ENCODE measurements around the gene C4BPB. TPM values are rescaled to one million over a fixed set of nuclear protein-coding genes. Genes with fewer than 3 reads are reported as not detected.

C4BPB gene
- polyA plus RNA-seq, 1 donor (not counting 4 experiments of a cell fraction or from before 2014, with no cell fraction given): not detected

DNA sequence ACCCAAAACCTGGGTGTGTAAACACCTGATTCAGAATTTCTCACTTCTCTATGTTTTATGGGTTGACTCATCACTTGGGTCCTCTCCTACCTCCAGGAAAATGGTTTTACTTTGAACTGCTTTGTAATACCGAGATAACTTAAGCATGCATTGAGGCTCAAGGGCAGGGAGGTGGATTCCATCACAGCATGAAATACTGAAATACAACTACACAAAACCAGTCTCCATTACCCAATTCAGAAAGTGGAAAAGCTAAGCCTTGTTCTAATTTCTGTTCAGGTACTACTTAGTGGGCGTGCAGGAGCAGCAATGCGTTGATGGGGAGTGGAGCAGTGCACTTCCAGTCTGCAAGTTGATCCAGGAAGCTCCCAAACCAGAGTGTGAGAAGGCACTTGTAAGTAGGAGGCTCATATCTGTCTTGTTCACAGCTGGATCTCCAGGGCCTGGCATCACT, 9.2 kb downstream of the C4BPB start:
- H3K4me1 ChIP-seq (ENCODE audit: control insufficient read depth, extremely low read depth, insufficient read depth, low read length): no peaks in the 10 kb centered on the region
- no peaks in the 10 kb centered on the region for H4K20me1 ChIP-seq (ENCODE audit: control insufficient read depth, extremely low read depth, insufficient read depth, low read length)
- no peak overlapping the region for H2AFZ ChIP-seq (ENCODE audit: control insufficient read depth, low read length)
- no peaks in the 10 kb centered on the region for H3K9me3 ChIP-seq (ENCODE audit: control insufficient read depth, low read depth, low read length)
- H3K9me1 ChIP-seq (ENCODE audit: control insufficient read depth, extremely low read depth, insufficient read depth, low read length): no peaks in the 10 kb centered on the region
- H3K36me3 ChIP-seq (ENCODE audit: control insufficient read depth in 2 of 2, extremely low read depth in 1 of 2, insufficient read depth in 2 of 2, low read length in 2 of 2): no peaks in the 10 kb centered on the region
- H3K4me2 ChIP-seq (ENCODE audit: control insufficient read depth, extremely low read depth, insufficient read depth, low read depth, low read length): no peak overlapping the region
- TF ChIP-seq EZH2 (IDR thresholded peaks at IDR 0.05; ENCODE audit: low read length): no peak
- TF ChIP-seq, protein P1, sequence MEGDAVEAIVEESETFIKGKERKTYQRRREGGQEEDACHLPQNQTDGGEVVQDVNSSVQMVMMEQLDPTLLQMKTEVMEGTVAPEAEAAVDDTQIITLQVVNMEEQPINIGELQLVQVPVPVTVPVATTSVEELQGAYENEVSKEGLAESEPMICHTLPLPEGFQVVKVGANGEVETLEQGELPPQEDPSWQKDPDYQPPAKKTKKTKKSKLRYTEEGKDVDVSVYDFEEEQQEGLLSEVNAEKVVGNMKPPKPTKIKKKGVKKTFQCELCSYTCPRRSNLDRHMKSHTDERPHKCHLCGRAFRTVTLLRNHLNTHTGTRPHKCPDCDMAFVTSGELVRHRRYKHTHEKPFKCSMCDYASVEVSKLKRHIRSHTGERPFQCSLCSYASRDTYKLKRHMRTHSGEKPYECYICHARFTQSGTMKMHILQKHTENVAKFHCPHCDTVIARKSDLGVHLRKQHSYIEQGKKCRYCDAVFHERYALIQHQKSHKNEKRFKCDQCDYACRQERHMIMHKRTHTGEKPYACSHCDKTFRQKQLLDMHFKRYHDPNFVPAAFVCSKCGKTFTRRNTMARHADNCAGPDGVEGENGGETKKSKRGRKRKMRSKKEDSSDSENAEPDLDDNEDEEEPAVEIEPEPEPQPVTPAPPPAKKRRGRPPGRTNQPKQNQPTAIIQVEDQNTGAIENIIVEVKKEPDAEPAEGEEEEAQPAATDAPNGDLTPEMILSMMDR (optimal IDR thresholded peaks at IDR 0.05 in 1 of 3, IDR thresholded peaks at IDR 0.05 in 1 of 3, conservative IDR thresholded peaks at IDR 0.05 in 1 of 3; ENCODE audit: extremely low read depth in 1 of 3, insufficient read depth in 2 of 3, low read length in 3 of 3): no peak
- no peaks in the 10 kb centered on the region for H3K79me2 ChIP-seq (ENCODE audit: control insufficient read depth, insufficient read depth, low read length)
- H3K27me3 ChIP-seq (ENCODE audit: control insufficient read depth, extremely low read depth, insufficient read depth, low read length): peaks cover 3% of the 10 kb centered on the region
- no peak overlapping the region for H3K9ac ChIP-seq (ENCODE audit: control insufficient read depth, extremely low read depth, insufficient read depth, low read length)
- H3K27ac ChIP-seq (ENCODE audit: control insufficient read depth, insufficient read depth, low read length): no peak overlapping the region
- DNase-seq (ENCODE audit: low read depth, low spot score) (no peak), FAIRE-seq (no peak)
- H3K4me3 ChIP-seq (ENCODE audit: control insufficient read depth in 2 of 3, extremely low read depth in 1 of 3, insufficient read depth in 2 of 3, low read depth in 1 of 3, low read length in 3 of 3): no peak overlapping the region
- dilution Hi-C loops (cut with MboI; ENCODE audit: extremely low pct_ligation_motif_present, low sequenced_read_pairs): no loop called here

GRCh38 chr1:207101720-207102119, 13.1 kb downstream of the C4BPB start:
- no peaks in the 10 kb centered on the region for H4K20me1 ChIP-seq (ENCODE audit: control insufficient read depth, extremely low read depth, insufficient read depth, low read length)
- no peak overlapping the region for H3K4me3 ChIP-seq (ENCODE audit: control insufficient read depth in 2 of 3, extremely low read depth in 1 of 3, insufficient read depth in 2 of 3, low read depth in 1 of 3, low read length in 3 of 3)
- H3K36me3 ChIP-seq (ENCODE audit: control insufficient read depth in 2 of 2, extremely low read depth in 1 of 2, insufficient read depth in 2 of 2, low read length in 2 of 2): no peaks in the 10 kb centered on the region
- H3K9ac ChIP-seq (ENCODE audit: control insufficient read depth, extremely low read depth, insufficient read depth, low read length): no peak overlapping the region
- H3K79me2 ChIP-seq (ENCODE audit: control insufficient read depth, insufficient read depth, low read length): no peaks in the 10 kb centered on the region
- dilution Hi-C loops (cut with MboI; ENCODE audit: extremely low pct_ligation_motif_present, low sequenced_read_pairs): no loop called here
- H3K9me3 ChIP-seq (ENCODE audit: control insufficient read depth, low read depth, low read length): no peaks in the 10 kb centered on the region
- no peaks in the 10 kb centered on the region for H3K9me1 ChIP-seq (ENCODE audit: control insufficient read depth, extremely low read depth, insufficient read depth, low read length)
- no peak overlapping the region for H3K27ac ChIP-seq (ENCODE audit: control insufficient read depth, insufficient read depth, low read length)
- H2AFZ ChIP-seq (ENCODE audit: control insufficient read depth, low read length): no peak overlapping the region
- DNase-seq (ENCODE audit: low read depth, low spot score) (no peak), FAIRE-seq (no peak)
- H3K4me1 ChIP-seq (ENCODE audit: control insufficient read depth, extremely low read depth, insufficient read depth, low read length): no peaks in the 10 kb centered on the region
- peaks cover 3% of the 10 kb centered on the region for H3K27me3 ChIP-seq (ENCODE audit: control insufficient read depth, extremely low read depth, insufficient read depth, low read length)
- no peak for TF ChIP-seq EZH2 (IDR thresholded peaks at IDR 0.05; ENCODE audit: low read length)
- TF ChIP-seq, protein P1 (optimal IDR thresholded peaks at IDR 0.05 in 1 of 3, IDR thresholded peaks at IDR 0.05 in 1 of 3, conservative IDR thresholded peaks at IDR 0.05 in 1 of 3; ENCODE audit: extremely low read depth in 1 of 3, insufficient read depth in 2 of 3, low read length in 3 of 3): no peak
- no peak overlapping the region for H3K4me2 ChIP-seq (ENCODE audit: control insufficient read depth, extremely low read depth, insufficient read depth, low read depth, low read length)
